ES-I3 (cell line): Measurements from ENCODE around the gene TBCCD1.
"Not testable (repeated sequence)": the region's sequence is repeated elsewhere in the genome, so short reads cannot be mapped to it uniquely, and the experiment has no call there.

ENCODE experiments used
- H3K36me3 ChIP-seq: 2 replicates; pipeline ENCODE4 v1.6.1; 2013; ENCODE audit warnings: mild to moderate bottlenecking, low read length, control low read depth, moderate library complexity; ENCODE audit not compliant: insufficient read depth
- H3K4me1 ChIP-seq: 2 replicates; pipeline ENCODE4 v1.6.1; 2013; ENCODE audit warnings: mild to moderate bottlenecking, control low read depth, low read length; ENCODE audit not compliant: insufficient read depth
- H3K9ac ChIP-seq: 2 replicates; pipeline ENCODE4 v1.6.1; 2013; ENCODE audit warnings: low read depth, mild to moderate bottlenecking, low read length, moderate library complexity
- H3K9me3 ChIP-seq: 2 replicates; pipeline ENCODE4 v1.6.1; 2013; ENCODE audit warnings: mild to moderate bottlenecking, low read length, moderate library complexity; ENCODE audit not compliant: control insufficient read depth, insufficient read depth

TBCCD1 gene

GRCh38 chr3:186551387-186551786 lies 15.8 kb downstream of the TBCCD1 start:
- Histone ChIP-seq H3K9ac (no peak overlapping the region), H3K36me3 (no peaks in the 10 kb centered on the region), H3K4me1 (no peaks in the 10 kb centered on the region), H3K9me3 (no peaks in the 10 kb centered on the region)

- Histone ChIP-seq H3K9ac (no peak overlapping the region), H3K9me3 (no peaks in the 10 kb centered on the region), H3K4me1 (no peaks in the 10 kb centered on the region), H3K36me3 (no peaks in the 10 kb centered on the region)
Measured at GRCh38 chr3:186549497-186549896, 17.6 kb downstream of the TBCCD1 start.

GRCh38 chr3:186544281-186544680 lies 22.9 kb downstream of the TBCCD1 start, which contains the start of gene CRYGS:
CRYGS (minus strand) TSS chr3:186544380; CDS start chr3:186544326, 54 bp downstream.
- H3K4me1 ChIP-seq = 0 out of 2 replicates have a peak, but pooled peaks cover 3% of the 10 kb centered on the region
- H3K9ac ChIP-seq = no peak within 1 kb of the TSS
- no peaks in the 10 kb centered on the region for H3K9me3 ChIP-seq
- no peaks in the 10 kb centered on the region for H3K36me3 ChIP-seq

GRCh38 chr3:186540835-186541226 lies 26.3 kb downstream of the TBCCD1 start:
- 0 out of 2 replicates have a peak, but pooled peaks cover 3% of the 10 kb centered on the region for H3K4me1 ChIP-seq
- peaks cover 2% of the 10 kb centered on the region; the same call in 1 of the 2 replicates for H3K36me3 ChIP-seq
- H3K9me3 ChIP-seq = no peaks in the 10 kb centered on the region
- no peak overlapping the region for H3K9ac ChIP-seq

- peaks cover 2% of the 10 kb centered on the region; the same call in 1 of the 2 replicates for H3K36me3 ChIP-seq
- no peak overlapping the region for H3K9ac ChIP-seq
- H3K9me3 ChIP-seq = no peaks in the 10 kb centered on the region
- H3K4me1 ChIP-seq = 0 out of 2 replicates have a peak, but pooled peaks cover 3% of the 10 kb centered on the region
Measured at GRCh38 chr3:186540221-186540834, 26.8 kb downstream of the TBCCD1 start.

GRCh38 chr3:186538779-186539178 lies 28.4 kb downstream of the TBCCD1 start:
- Histone ChIP-seq H3K9me3 (no peaks in the 10 kb centered on the region), H3K36me3 (peaks cover 2% of the 10 kb centered on the region; the same call in 1 of the 2 replicates), H3K9ac (no peak overlapping the region), H3K4me1 (0 out of 2 replicates have a peak, but pooled peaks cover 3% of the 10 kb centered on the region)

- Histone ChIP-seq H3K36me3 (peaks cover 2% of the 10 kb centered on the region; the same call in 1 of the 2 replicates), H3K4me1 (0 out of 2 replicates have a peak, but pooled peaks cover 3% of the 10 kb centered on the region), H3K9me3 (no peaks in the 10 kb centered on the region), H3K9ac (no peak overlapping the region)
Measured at GRCh38 chr3:186536883-186537844, 30.0 kb downstream of the TBCCD1 start.

- Histone ChIP-seq H3K36me3 (peaks cover 2% of the 10 kb centered on the region; the same call in 1 of the 2 replicates), H3K9me3 (no peaks in the 10 kb centered on the region), H3K9ac (no peak overlapping the region), H3K4me1 (peaks cover 12% of the 10 kb centered on the region; the same call in 1 of the 2 replicates)
Measured at GRCh38 chr3:186534113-186534669, 32.9 kb downstream of the TBCCD1 start.

GRCh38 chr3:186532598-186533072 lies 34.5 kb downstream of the TBCCD1 start:
- Histone ChIP-seq H3K9ac (no peak overlapping the region), H3K36me3 (no peaks in the 10 kb centered on the region), H3K9me3 (no peaks in the 10 kb centered on the region), H3K4me1 (peaks cover 12% of the 10 kb centered on the region; the same call in 1 of the 2 replicates)

- peaks cover 12% of the 10 kb centered on the region; the same call in 1 of the 2 replicates for H3K4me1 ChIP-seq
- not testable (repeated sequence) for H3K36me3 ChIP-seq, H3K9ac ChIP-seq, H3K9me3 ChIP-seq
Measured at GRCh38 chr3:186531694-186532093, 35.4 kb downstream of the TBCCD1 start.

GRCh38 chr3:186530415-186530814 lies 36.7 kb downstream of the TBCCD1 start:
- peaks cover 12% of the 10 kb centered on the region; the same call in 1 of the 2 replicates for H3K4me1 ChIP-seq
- no peaks in the 10 kb centered on the region for H3K36me3 ChIP-seq

GRCh38 chr3:186529201-186529999 lies 37.7 kb downstream of the TBCCD1 start:
- H3K9me3 ChIP-seq = no peaks in the 10 kb centered on the region
- no peaks in the 10 kb centered on the region for H3K36me3 ChIP-seq
- H3K9ac ChIP-seq = no peak overlapping the region
- peaks cover 12% of the 10 kb centered on the region; the same call in 1 of the 2 replicates for H3K4me1 ChIP-seq

More at GRCh38 chr3:186530415-186530814, 36.7 kb downstream of the TBCCD1 start:
- no peaks in the 10 kb centered on the region for H3K9me3 ChIP-seq
- H3K9ac ChIP-seq = no peak overlapping the region

- H3K4me1 ChIP-seq = peaks cover 12% of the 10 kb centered on the region; the same call in 1 of the 2 replicates
- no peak overlapping the region for H3K9ac ChIP-seq
- H3K9me3 ChIP-seq = no peaks in the 10 kb centered on the region
- no peaks in the 10 kb centered on the region for H3K36me3 ChIP-seq
Measured at GRCh38 chr3:186526256-186526606, 40.9 kb downstream of the TBCCD1 start.
